B cell (primary cell): Measurements from ENCODE around the gene MAPKAPK5.

Experiments
- CTCF ChIP-seq: fragments of 200-600 bp; IDR thresholded peaks from one replicate; pipeline ENCODE4 v1.8.0; 2022; ENCODE audit warnings: antibody characterized with exemption, mild to moderate bottlenecking
- EZH2 ChIP-seq: IDR thresholded peaks from 2 replicates; pipeline ENCODE4 v1.6.1; 2012; ENCODE audit warnings: borderline replicate concordance, low read depth, mild to moderate bottlenecking, moderate library complexity, low read length; ENCODE audit not compliant: insufficient read depth, poor library complexity, severe bottlenecking

DNA sequence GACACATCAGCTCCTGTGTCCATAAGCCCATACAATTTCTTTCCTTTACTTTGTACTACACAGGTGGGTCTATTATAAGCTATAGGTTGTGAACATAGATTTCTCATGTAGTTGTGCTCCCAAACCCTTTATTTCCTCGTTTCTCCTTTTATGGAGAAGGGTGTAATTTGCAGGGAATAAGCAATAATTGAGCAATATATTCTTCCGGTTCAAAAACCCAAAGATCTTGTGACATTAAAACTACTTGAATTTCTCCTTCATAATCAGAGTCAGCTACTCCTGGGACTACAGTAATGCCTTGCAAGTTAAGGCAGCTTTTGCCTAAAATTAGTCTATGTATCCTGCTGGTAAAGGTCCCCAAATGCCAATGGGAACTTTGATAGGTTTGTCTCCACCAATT is 19.1 kb upstream of the MAPKAPK5 start:
- TF ChIP-seq CTCF (no peak), EZH2 (no peak)
